Lower leg skin (tissue), 4 donors: ENCODE results near the gene VPS54. TPM values are rescaled to one million over a fixed set of nuclear protein-coding genes. Genes with fewer than 3 reads are reported as not detected.

Experiments
- DNase-seq, 2 donors: peaks; one replicate each; pipeline ENCODE4 v3.0.0-alpha.2; 2019; ENCODE audit warnings: low spot score in 2 of 2
- H3K4me3 ChIP-seq: fragments of 200-600 bp; sonication (generic); 2 replicates; pipeline ENCODE4 v1.5.1; 2017; ENCODE audit warnings: mild to moderate bottlenecking, low read depth; ENCODE audit not compliant: poor library complexity, severe bottlenecking
- POLR2A ChIP-seq, 2 donors: fragments of 450-650 bp; IDR thresholded peaks; one replicate each; pipeline ENCODE4 v1.6.1; 2016 to 2017; ENCODE audit warnings: antibody characterized with exemption in 2 of 2, mild to moderate bottlenecking in 1 of 2, moderate library complexity in 1 of 2
- WGBS, 2 donors: methylation state at CpG; one replicate each; pipeline ENCODE4 v1.1.5; 2018; 5-methylcytosine and 5-hydroxymethylcytosine counted together
- intact Hi-C: fragments of 100-400 bp; cut with DNase I; formaldehyde crosslinking; loops from one replicate; pipeline ENCODE4 v1.15.0; 2023; ENCODE audit warnings: low total_unique reads
- total RNA-seq, 4 donors: library from RNA; depleted of rRNA; stranded (reverse); fragments of >200 nt; gene quantifications; one replicate each; pipeline ENCODE4 v1.1.0, GENCODE V29; 2016
- TF ChIP-seq, protein P1 (sequence below), 3 donors: fragments of 450-650 bp; IDR thresholded peaks; one replicate each; pipeline ENCODE4 v1.5.1; 2016; ENCODE audit warnings: antibody characterized with exemption in 3 of 3, mild to moderate bottlenecking in 3 of 3, moderate library complexity in 2 of 3

Gene VPS54
- total RNA-seq, 4 donors from 2014 or later = 14.8 to 26.4 (median 20.9) TPM

DNA sequence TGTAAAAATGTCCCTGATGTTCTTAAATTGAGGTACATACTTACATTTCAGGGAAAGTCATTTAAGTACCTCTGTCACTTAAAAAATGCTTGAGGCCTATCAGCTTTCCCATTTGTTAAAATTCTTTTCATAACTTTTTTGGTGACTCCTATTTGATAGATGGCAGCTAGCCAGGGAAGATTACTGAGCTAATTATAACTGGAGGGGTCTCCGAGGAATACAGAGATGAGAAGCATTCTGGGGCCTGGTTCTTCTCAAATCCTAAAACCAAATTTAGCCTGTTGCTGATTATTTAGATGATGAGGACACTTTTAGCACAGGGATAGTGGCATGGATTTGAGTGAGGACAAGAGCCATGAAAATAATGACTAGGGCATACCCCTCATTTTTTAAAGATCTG is 172.7 kb downstream of the VPS54 start:
- intact Hi-C loops = no loop called here
- DNase-seq = no peak
- 34 to 50% methylated on average over 1 of the region's 1 CpG for WGBS, 2 donors
- TF ChIP-seq POLR2A (IDR thresholded peaks at IDR 0.05) = no peak
- TF ChIP-seq, protein P1, sequence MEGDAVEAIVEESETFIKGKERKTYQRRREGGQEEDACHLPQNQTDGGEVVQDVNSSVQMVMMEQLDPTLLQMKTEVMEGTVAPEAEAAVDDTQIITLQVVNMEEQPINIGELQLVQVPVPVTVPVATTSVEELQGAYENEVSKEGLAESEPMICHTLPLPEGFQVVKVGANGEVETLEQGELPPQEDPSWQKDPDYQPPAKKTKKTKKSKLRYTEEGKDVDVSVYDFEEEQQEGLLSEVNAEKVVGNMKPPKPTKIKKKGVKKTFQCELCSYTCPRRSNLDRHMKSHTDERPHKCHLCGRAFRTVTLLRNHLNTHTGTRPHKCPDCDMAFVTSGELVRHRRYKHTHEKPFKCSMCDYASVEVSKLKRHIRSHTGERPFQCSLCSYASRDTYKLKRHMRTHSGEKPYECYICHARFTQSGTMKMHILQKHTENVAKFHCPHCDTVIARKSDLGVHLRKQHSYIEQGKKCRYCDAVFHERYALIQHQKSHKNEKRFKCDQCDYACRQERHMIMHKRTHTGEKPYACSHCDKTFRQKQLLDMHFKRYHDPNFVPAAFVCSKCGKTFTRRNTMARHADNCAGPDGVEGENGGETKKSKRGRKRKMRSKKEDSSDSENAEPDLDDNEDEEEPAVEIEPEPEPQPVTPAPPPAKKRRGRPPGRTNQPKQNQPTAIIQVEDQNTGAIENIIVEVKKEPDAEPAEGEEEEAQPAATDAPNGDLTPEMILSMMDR (IDR thresholded peaks at IDR 0.05) = no peak
- no peak overlapping the region for H3K4me3 ChIP-seq

DNA sequence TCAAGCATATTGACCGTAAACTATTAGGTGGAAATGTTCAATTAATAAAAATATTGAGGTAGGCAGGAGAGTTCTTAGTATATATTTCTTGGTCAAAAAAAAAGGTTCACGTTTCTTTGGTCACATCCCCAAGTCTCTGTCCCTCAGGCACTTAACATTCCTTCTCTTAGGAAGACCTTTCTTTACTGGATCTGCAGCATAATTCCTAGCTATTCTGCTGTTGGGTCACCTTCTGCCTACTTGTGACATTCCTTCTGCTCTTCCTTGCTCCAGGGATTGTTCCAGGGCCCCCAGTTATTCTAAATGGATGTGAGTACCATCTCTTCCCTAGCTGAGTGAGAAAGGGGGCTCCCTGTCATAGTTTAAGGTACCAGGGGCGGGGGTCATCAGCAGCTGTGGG is 173.4 kb downstream of the VPS54 start:
- TF ChIP-seq, protein P1 (IDR thresholded peaks at IDR 0.05) = no peak
- no peak for TF ChIP-seq POLR2A (IDR thresholded peaks at IDR 0.05)
- intact Hi-C loops = no loop called here
- no peak for DNase-seq
- no peak overlapping the region for H3K4me3 ChIP-seq
- WGBS, 2 donors = 83 to 86% methylated on average over 3 of the region's 3 CpGs

DNA sequence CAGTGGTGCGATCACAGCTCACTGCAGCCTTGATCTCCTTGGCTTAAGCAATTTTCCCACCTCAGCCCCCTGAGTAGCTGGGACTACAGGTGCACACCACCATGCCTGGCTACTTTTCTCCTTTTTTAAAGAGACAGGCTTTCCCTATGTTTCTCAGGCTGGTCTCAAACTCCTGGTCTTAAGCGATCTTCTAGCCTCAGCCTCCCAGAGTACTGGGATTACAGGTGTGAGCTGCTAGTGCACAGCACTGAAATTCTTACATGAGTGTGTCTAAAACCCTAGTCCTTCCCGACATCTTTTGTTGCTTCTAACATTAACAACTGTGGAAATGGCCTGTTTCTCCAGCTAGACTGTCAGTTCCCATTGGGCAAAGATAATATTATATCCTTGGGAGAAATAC is 174.6 kb downstream of the VPS54 start:
- TF ChIP-seq POLR2A (IDR thresholded peaks at IDR 0.05) = no peak
- TF ChIP-seq, protein P1 (IDR thresholded peaks at IDR 0.05) = no peak
- no peak for DNase-seq
- H3K4me3 ChIP-seq = no peak overlapping the region
- 65 to 67% methylated on average over 3 of the region's 3 CpGs for WGBS, 2 donors
- intact Hi-C loops = no loop called here

DNA sequence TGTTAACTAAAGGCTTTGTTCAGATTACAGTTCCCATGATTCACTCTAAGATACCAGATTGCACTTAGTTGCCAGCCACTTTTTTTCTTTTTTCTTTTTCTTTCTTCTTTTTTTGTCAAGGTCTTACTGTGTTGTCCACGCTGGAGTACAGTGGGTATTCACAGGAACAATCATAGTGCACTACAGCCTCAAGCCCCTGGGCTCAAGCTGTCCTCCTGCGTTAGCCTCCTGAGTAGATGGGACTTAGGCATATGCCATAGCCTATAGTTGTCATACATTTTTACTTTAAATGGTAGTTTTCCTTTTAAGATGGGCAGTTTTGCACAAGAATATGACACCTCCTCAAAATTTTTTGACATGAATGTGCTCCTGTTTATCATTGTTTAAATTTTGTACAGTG is 175.4 kb downstream of the VPS54 start:
- TF ChIP-seq POLR2A (IDR thresholded peaks at IDR 0.05) = no peak
- TF ChIP-seq, protein P1 (IDR thresholded peaks at IDR 0.05) = no peak
- no peak overlapping the region for H3K4me3 ChIP-seq
- 52 to 73% methylated on average over 2 of the region's 2 CpGs for WGBS, 2 donors

DNA sequence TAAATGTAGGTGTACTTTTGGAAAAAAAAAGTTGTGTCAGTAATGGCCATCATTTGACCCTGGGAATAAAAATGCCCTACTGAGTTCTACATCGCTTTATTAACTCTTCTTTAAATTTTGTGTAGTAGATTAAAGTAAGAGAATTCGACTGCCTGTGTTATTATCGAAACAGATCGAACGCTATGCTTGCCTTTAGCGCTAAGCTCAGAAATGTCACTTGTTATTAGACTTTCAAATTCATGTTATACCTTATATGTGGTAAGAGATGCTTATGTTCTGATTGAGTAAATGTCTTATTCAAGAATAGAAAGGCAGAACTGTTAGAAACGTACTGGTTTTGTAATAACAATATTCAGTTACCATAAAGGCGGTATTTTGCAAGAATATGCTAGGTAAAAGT is 176.1 kb downstream of the VPS54 start:
- 47% methylated on average over 8 of the region's 8 CpGs for WGBS, 2 donors
- TF ChIP-seq POLR2A (IDR thresholded peaks at IDR 0.05) = no peak
- TF ChIP-seq, protein P1 (IDR thresholded peaks at IDR 0.05) = no peak
- intact Hi-C loops = no loop called here
- no peak for DNase-seq
- H3K4me3 ChIP-seq = no peak overlapping the region

More for the DNA sequence above, 175.4 kb downstream of the VPS54 start:
- no peak for DNase-seq
- intact Hi-C loops = no loop called here
